K562 (cell line): ENCODE data around the gene CACNA1A. TPM values are rescaled to one million over a fixed set of nuclear protein-coding genes. Genes with fewer than 3 reads are reported as not detected.
A peak's percentile ranks its signal among the peaks of the same experiment; 100 is the strongest.

Experiments
- CBX3 ChIP-seq, 2 experiments: IDR thresholded peaks; 1 replicate in 1 of 2; 2 replicates in 1 of 2; pipeline ENCODE4 v1.6.1; 2012; ENCODE audit warnings: inconsistent platforms in 2 of 2, low read length in 2 of 2, borderline replicate concordance in 1 of 2, control low read depth in 1 of 2
- EP400 ChIP-seq: fragments of 450-650 bp; IDR thresholded peaks from 2 replicates; pipeline ENCODE4 v1.6.1; 2017; ENCODE audit warnings: antibody characterized with exemption, mild to moderate bottlenecking, moderate library complexity
- EZH2 ChIP-seq: IDR thresholded peaks from 2 replicates; pipeline ENCODE4 v1.6.1; 2012; ENCODE audit warnings: low read depth, mild to moderate bottlenecking, inconsistent platforms, low read length, borderline replicate concordance
- FOXK2 ChIP-seq, 2 experiments: fragments of 450-650 bp; IDR thresholded peaks in 1 of 2; conservative IDR thresholded peaks in 1 of 2; 2 replicates each; pipeline ENCODE4 v1.6.1; 2016; ENCODE audit warnings: low read depth in 2 of 2, mild to moderate bottlenecking in 1 of 2
- KLF6 ChIP-seq: fragments of 250-450 bp; sonication (Bioruptor Pico); IDR thresholded peaks from 2 replicates; pipeline ENCODE4 v1.4.0; 2020; ENCODE audit warnings: mild to moderate bottlenecking, moderate library complexity, borderline replicate concordance
- MAX ChIP-seq: sonication (generic); formaldehyde crosslinking; IDR thresholded peaks from 2 replicates; pipeline ENCODE4 v1.9.0; 2022; ENCODE audit warnings: mild to moderate bottlenecking, missing genetic modification reagents
- MGA ChIP-seq: fragments of 450-650 bp; IDR thresholded peaks from 2 replicates; pipeline ENCODE4 v1.6.1; 2016; ENCODE audit warnings: mild to moderate bottlenecking, moderate library complexity
- NR0B1 ChIP-seq: fragments of 450-650 bp; IDR thresholded peaks from one replicate; pipeline ENCODE4 v1.6.1; 2018; ENCODE audit warnings: mild to moderate bottlenecking, moderate library complexity; ENCODE audit not compliant: partially characterized antibody
- POLR2AphosphoS5 ChIP-seq: IDR thresholded peaks from 2 replicates; pipeline ENCODE4 v1.6.1; 2011; ENCODE audit warnings: mild to moderate bottlenecking, low read depth, low read length, moderate library complexity; ENCODE audit not compliant: control insufficient read depth, insufficient read depth
- SPI1 ChIP-seq: IDR thresholded peaks from 2 replicates; pipeline ENCODE4 v1.6.1; 2011; ENCODE audit warnings: low read depth, low read length, control low read depth, borderline replicate concordance
- STAT5A ChIP-seq: IDR thresholded peaks from 2 replicates; pipeline ENCODE4 v1.6.1; 2012; ENCODE audit warnings: low read length, inconsistent platforms, borderline replicate concordance
- TOE1 ChIP-seq, 2 experiments: fragments of 450-650 bp in 1 of 2; sonication (generic) in 1 of 2; formaldehyde crosslinking in 1 of 2; IDR thresholded peaks; 2 replicates each; pipeline versions ENCODE4 v1.7.1 to v1.8.0; 2016 to 2022; ENCODE audit warnings: borderline replicate concordance in 2 of 2, mild to moderate bottlenecking in 2 of 2, antibody characterized with exemption in 1 of 2, inconsistent platforms in 1 of 2, low read depth in 1 of 2, missing genetic modification reagents in 1 of 2, moderate library complexity in 1 of 2
- ZFP30 ChIP-seq: fragments of 250-450 bp; sonication (Bioruptor Pico); IDR thresholded peaks from 2 replicates; pipeline ENCODE4 v1.8.0; 2022; ENCODE audit warnings: moderate library complexity, mild to moderate bottlenecking, inconsistent platforms, borderline replicate concordance
- polyA plus RNA-seq, 8 experiments: library from polyadenylated mRNA; depleted of rRNA in 4 of 8; stranded (reverse) in 5 of 8; unstranded in 3 of 8; fragments of >200 nt; fragmentation: Nextera tagmentation in 2 of 8; fragmentation: Illumina TruSeq in 1 of 8; extraction: Ambion mirVana in 2 of 8; extraction: Trizol in 1 of 8; gene quantifications; 2 replicates each; pipeline versions ENCODE4 v1.2.1 to v1.2.3, GENCODE V29; 2011 to 2014; ENCODE audit warnings: inconsistent platforms in 1 of 8, missing spikeins in 1 of 8
- total RNA-seq, 7 experiments: library from RNA; depleted of rRNA in 6 of 7; stranded (reverse); fragments of >200 nt in 6 of 7; fragmentation: Illumina TruSeq in 2 of 7; extraction: Trizol in 2 of 7; gene quantifications; 2 replicates each; pipeline versions ENCODE4 v1.2.1 to v1.2.3, GENCODE V29; 2011 to 2021; ENCODE audit warnings: low replicate concordance in 1 of 7

CACNA1A gene
- total and polyA plus RNA-seq, 9 of the 15 experiments (the other 6 are each of a cell fraction or from before 2014, with no cell fraction given) = 0.03 to 0.20 (median 0.09) TPM; not detected in 1

GRCh38 chr19:13220847-13221246 is 285.4 kb downstream of the CACNA1A start (continued):
- TF ChIP-seq MGA = 0 out of 2 replicates have a peak, but pooled peaks have one; percentile 17
- no peak for TF ChIP-seq STAT5A
- no peak for TF ChIP-seq CBX3 (IDR thresholded peaks at IDR 0.05; ENCODE audit: borderline replicate concordance in 1 of 2, low read length in 2 of 2)
- no peak for TF ChIP-seq TOE1 (IDR thresholded peaks at IDR 0.05; ENCODE audit: borderline replicate concordance)
- TF ChIP-seq TOE1 (CRISPR knock-in tag; IDR thresholded peaks at IDR 0.05; ENCODE audit: borderline replicate concordance, low read depth) = no peak
- no peak for TF ChIP-seq EZH2
- TF ChIP-seq KLF6 (CRISPR knock-in tag) = no peak
- no peak for TF ChIP-seq POLR2AphosphoS5
- no peak for TF ChIP-seq NR0B1
- TF ChIP-seq EP400 = no peak
- TF ChIP-seq MAX = peak; percentile 56
- no peak for TF ChIP-seq ZFP30
- peak; percentile 50; the same call in 1 of the 2 replicates for TF ChIP-seq SPI1
- TF ChIP-seq FOXK2 (conservative IDR thresholded peaks at IDR 0.05 in 1 of 2, IDR thresholded peaks at IDR 0.05 in 1 of 2; ENCODE audit: low read depth in 2 of 2) = no peak
